NCI-H2196 (cell line): ENCODE data around the gene CERS4.
A peak's percentile ranks its signal among the peaks of the same experiment; 100 is the strongest.
"Not testable (repeated sequence)": the region's sequence is repeated elsewhere in the genome, so short reads cannot be mapped to it uniquely, and the experiment has no call there.

Experiments
- DNase-seq: peaks from one replicate; lab custom pipeline; 2025; ENCODE audit not compliant: unreplicated experiment; lab: John Stamatoyannopoulos, UW

CERS4 gene

GRCh38 chr19:8208922-8209461, at the start of gene CERS4:
TSS of gene CERS4 (plus strand) at chr19:8209370. CDS start at chr19:8251077, 41,707 bp downstream.
- DNase-seq, result peak; percentile 93

GRCh38 chr19:8161135-8161646, 48.0 kb upstream of the CERS4 start:
- DNase-seq, result peak; percentile 85

- no peak for DNase-seq
Measured at GRCh38 chr19:8163759-8164158, 45.4 kb upstream of the CERS4 start.

GRCh38 chr19:8167985-8168384, 41.2 kb upstream of the CERS4 start:
- no peak for DNase-seq

GRCh38 chr19:8168537-8168936, 40.6 kb upstream of the CERS4 start:
- DNase-seq, result no peak

- no peak for DNase-seq
Measured at GRCh38 chr19:8174706-8175105, 34.5 kb upstream of the CERS4 start.

GRCh38 chr19:8180018-8180417, 29.2 kb upstream of the CERS4 start:
- DNase-seq, result peak; percentile 45

GRCh38 chr19:8184274-8184673, 24.9 kb upstream of the CERS4 start:
- no peak for DNase-seq

GRCh38 chr19:8185343-8186068, 23.7 kb upstream of the CERS4 start:
- no peak for DNase-seq

- no peak for DNase-seq
Measured at GRCh38 chr19:8192221-8192820, 16.8 kb upstream of the CERS4 start.

GRCh38 chr19:8194528-8195267, 14.5 kb upstream of the CERS4 start:
- DNase-seq, result no peak

- no peak for DNase-seq
Measured at GRCh38 chr19:8196271-8196927, 12.8 kb upstream of the CERS4 start.

- DNase-seq, result not testable (repeated sequence)
Measured at GRCh38 chr19:8203288-8204120, 5.7 kb upstream of the CERS4 start.

- DNase-seq, result peak; percentile 86
Measured at GRCh38 chr19:8204961-8205360, 4.2 kb upstream of the CERS4 start.

GRCh38 chr19:8206147-8207087, 2.8 kb upstream of the CERS4 start:
- peak; percentile 91 for DNase-seq

GRCh38 chr19:8207326-8207725, 1.8 kb upstream of the CERS4 start:
- not testable (repeated sequence) for DNase-seq

GRCh38 chr19:8208119-8208921, 850 bp upstream of the CERS4 start:
- DNase-seq, result no peak
